Rectal smooth muscle tissue (tissue), 1 donor: Measurements from ENCODE around the gene SIK3.
"Not testable (repeated sequence)": the region's sequence is repeated elsewhere in the genome, so short reads cannot be mapped to it uniquely, and the experiment has no call there.

Source experiments
- H3K27ac ChIP-seq: one replicate; pipeline ENCODE4 v1.7.0; 2013; ENCODE audit warnings: low read depth, low read length, inconsistent platforms
- H3K27me3 ChIP-seq: one replicate; pipeline ENCODE4 v1.7.0; 2013; ENCODE audit warnings: low read length; ENCODE audit not compliant: control insufficient read depth, insufficient read depth
- H3K36me3 ChIP-seq: one replicate; pipeline ENCODE4 v1.7.0; 2013; ENCODE audit warnings: low read length; ENCODE audit not compliant: control insufficient read depth, insufficient read depth
- H3K4me1 ChIP-seq: one replicate; pipeline ENCODE4 v1.7.0; 2013; ENCODE audit warnings: low read length; ENCODE audit not compliant: control insufficient read depth, insufficient read depth
- H3K4me3 ChIP-seq: one replicate; pipeline ENCODE4 v1.7.0; 2013; ENCODE audit warnings: low read length
- H3K9ac ChIP-seq: one replicate; pipeline ENCODE4 v1.7.0; 2013; ENCODE audit warnings: low read length

The SIK3 gene

GRCh38 chr11:117046627-117047026 is 51.6 kb downstream of the SIK3 start:
- H3K27ac ChIP-seq, H3K9ac ChIP-seq, H3K4me1 ChIP-seq: not testable (repeated sequence)

GRCh38 chr11:117045956-117046355 is 52.3 kb downstream of the SIK3 start:
- H3K36me3 ChIP-seq, result no peaks in the 10 kb centered on the region
- H3K27me3 ChIP-seq, result no peaks in the 10 kb centered on the region
- no peak overlapping the region for H3K27ac ChIP-seq
- peaks cover 8% of the 10 kb centered on the region for H3K4me1 ChIP-seq
- no peak overlapping the region for H3K9ac ChIP-seq
- H3K4me3 ChIP-seq, result no peak overlapping the region

More at GRCh38 chr11:117046627-117047026, 51.6 kb downstream of the SIK3 start:
- not testable (repeated sequence) for H3K36me3 ChIP-seq, H3K4me3 ChIP-seq, H3K27me3 ChIP-seq

- Histone ChIP-seq H3K27ac (no peak overlapping the region), H3K9ac (no peak overlapping the region), H3K27me3 (no peaks in the 10 kb centered on the region), H3K4me1 (peaks cover 12% of the 10 kb centered on the region), H3K4me3 (no peak overlapping the region), H3K36me3 (no peaks in the 10 kb centered on the region)
Observed at GRCh38 chr11:117045196-117045595, 53.0 kb downstream of the SIK3 start.

GRCh38 chr11:117044287-117045035 is 53.8 kb downstream of the SIK3 start:
- no peaks in the 10 kb centered on the region for H3K36me3 ChIP-seq
- no peak overlapping the region for H3K4me3 ChIP-seq
- no peak overlapping the region for H3K27ac ChIP-seq
- no peaks in the 10 kb centered on the region for H3K27me3 ChIP-seq
- H3K9ac ChIP-seq, result no peak overlapping the region
- peaks cover 12% of the 10 kb centered on the region for H3K4me1 ChIP-seq

GRCh38 chr11:117042689-117043088 is 55.5 kb downstream of the SIK3 start:
- H3K9ac ChIP-seq, result no peak overlapping the region
- no peak overlapping the region for H3K4me3 ChIP-seq
- no peaks in the 10 kb centered on the region for H3K27me3 ChIP-seq
- no peaks in the 10 kb centered on the region for H3K36me3 ChIP-seq
- H3K4me1 ChIP-seq, result peaks cover 12% of the 10 kb centered on the region
- H3K27ac ChIP-seq, result no peak overlapping the region

- H3K9ac ChIP-seq, result no peak overlapping the region
- H3K36me3 ChIP-seq, result no peaks in the 10 kb centered on the region
- H3K27ac ChIP-seq, result no peak overlapping the region
- H3K4me3 ChIP-seq, result no peak overlapping the region
- no peaks in the 10 kb centered on the region for H3K27me3 ChIP-seq
- H3K4me1 ChIP-seq, result peaks cover 12% of the 10 kb centered on the region
Observed at GRCh38 chr11:117039900-117040299, 58.3 kb downstream of the SIK3 start.

GRCh38 chr11:117039270-117039669 is 59.0 kb downstream of the SIK3 start:
- H3K27me3 ChIP-seq, result no peaks in the 10 kb centered on the region
- H3K36me3 ChIP-seq, result no peaks in the 10 kb centered on the region
- H3K27ac ChIP-seq, result no peak overlapping the region
- H3K4me1 ChIP-seq, result peaks cover 7% of the 10 kb centered on the region
- no peak overlapping the region for H3K9ac ChIP-seq
- no peak overlapping the region for H3K4me3 ChIP-seq

GRCh38 chr11:117037975-117038350 is 60.3 kb downstream of the SIK3 start:
- peaks cover 4% of the 10 kb centered on the region for H3K4me1 ChIP-seq
- H3K27ac ChIP-seq, result no peak overlapping the region
- H3K27me3 ChIP-seq, result no peaks in the 10 kb centered on the region
- no peaks in the 10 kb centered on the region for H3K36me3 ChIP-seq
- H3K4me3 ChIP-seq, result no peak overlapping the region
- no peak overlapping the region for H3K9ac ChIP-seq

- Histone ChIP-seq H3K4me3 (no peak overlapping the region), H3K9ac (no peak overlapping the region), H3K27me3 (no peaks in the 10 kb centered on the region), H3K27ac (no peak overlapping the region), H3K4me1 (peaks cover 4% of the 10 kb centered on the region), H3K36me3 (no peaks in the 10 kb centered on the region)
Observed at GRCh38 chr11:117037279-117037974, 60.8 kb downstream of the SIK3 start.

- no peaks in the 10 kb centered on the region for H3K36me3 ChIP-seq
- no peak overlapping the region for H3K4me3 ChIP-seq
- H3K4me1 ChIP-seq, result no peaks in the 10 kb centered on the region
- H3K27me3 ChIP-seq, result no peaks in the 10 kb centered on the region
- no peak overlapping the region for H3K27ac ChIP-seq
- H3K9ac ChIP-seq, result no peak overlapping the region
Observed at GRCh38 chr11:117034901-117035300, 63.3 kb downstream of the SIK3 start.

- no peaks in the 10 kb centered on the region for H3K4me1 ChIP-seq
- H3K9ac ChIP-seq, result no peak overlapping the region
- no peak overlapping the region for H3K4me3 ChIP-seq
- no peaks in the 10 kb centered on the region for H3K27me3 ChIP-seq
- no peak overlapping the region for H3K27ac ChIP-seq
- H3K36me3 ChIP-seq, result no peaks in the 10 kb centered on the region
Observed at GRCh38 chr11:117026593-117027330, 71.5 kb downstream of the SIK3 start.

GRCh38 chr11:117023707-117024106 is 74.5 kb downstream of the SIK3 start:
- H3K27ac ChIP-seq, H3K27me3 ChIP-seq, H3K9ac ChIP-seq, H3K36me3 ChIP-seq, H3K4me1 ChIP-seq, H3K4me3 ChIP-seq: not testable (repeated sequence)
